ENCODE measurements around the gene CBX8.

The CBX8 gene

DNA sequence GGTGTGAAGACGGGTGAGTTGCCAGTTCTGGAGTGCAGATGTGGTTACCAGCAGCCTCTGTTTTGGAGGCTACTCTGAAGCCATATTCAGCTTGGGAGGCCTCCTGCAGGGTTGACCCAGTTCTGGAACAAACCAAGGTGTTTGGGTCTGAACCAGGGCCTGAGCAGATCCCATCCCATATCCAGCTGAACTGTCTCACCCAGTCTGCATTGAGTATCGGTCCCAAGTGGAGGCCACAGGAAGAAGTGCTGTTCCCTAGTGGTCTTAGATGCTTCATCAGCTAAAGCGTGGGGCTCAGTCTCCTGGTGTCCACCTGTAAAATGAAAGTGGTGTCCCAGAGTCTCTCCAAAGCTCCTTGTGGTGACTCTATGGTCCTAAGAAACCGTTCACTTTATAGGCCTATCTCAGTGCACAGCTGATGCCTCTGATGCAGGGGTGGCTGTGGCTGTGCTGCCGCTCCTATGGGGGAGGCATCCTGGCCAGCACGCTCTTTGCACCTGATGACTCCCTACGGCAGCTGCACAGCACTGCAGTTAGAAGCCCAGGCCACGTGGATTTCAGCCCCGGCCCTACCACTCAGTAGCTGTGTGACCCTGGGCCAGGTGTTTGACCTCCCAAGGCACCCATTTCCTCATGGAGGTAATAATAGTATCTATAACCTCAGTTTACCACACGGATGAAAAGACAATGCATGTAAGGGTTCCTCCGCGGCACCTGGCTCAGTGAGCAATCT lies 21.3 kb upstream of the CBX8 start:
- DNase-seq: no peak

DNA sequence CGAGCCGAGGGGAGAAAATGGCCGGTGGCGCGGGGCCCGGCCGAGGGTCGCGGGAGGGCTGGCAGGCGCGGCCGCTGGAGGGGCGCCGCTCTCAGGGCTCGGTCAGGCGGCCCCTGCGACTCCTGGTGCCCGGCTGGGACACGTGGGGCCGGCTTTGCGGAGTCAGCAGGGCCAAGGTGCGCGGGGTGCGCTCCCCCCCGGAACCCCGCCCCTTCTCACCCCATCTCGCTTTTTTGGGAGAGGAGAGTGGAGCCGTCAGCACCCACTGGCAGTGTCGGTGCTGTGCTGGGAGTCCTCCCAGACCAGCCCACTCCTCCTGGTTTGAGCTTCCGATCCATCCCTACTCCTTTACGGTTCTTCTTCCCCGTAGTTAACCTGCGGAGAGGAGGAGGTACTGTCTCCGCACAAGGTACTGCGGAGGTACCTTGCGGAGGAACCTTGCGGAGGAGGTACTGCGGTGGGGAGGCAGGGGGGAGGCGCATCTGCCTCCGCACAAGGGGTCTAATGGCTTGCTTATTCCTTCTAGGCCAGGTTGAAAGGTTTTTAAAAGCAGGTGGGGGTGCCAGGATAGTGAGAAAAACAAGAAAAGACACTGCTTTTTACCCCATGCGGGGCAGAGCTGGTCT lies 19.1 kb upstream of the CBX8 start:
- DNase-seq: no peak

DNA sequence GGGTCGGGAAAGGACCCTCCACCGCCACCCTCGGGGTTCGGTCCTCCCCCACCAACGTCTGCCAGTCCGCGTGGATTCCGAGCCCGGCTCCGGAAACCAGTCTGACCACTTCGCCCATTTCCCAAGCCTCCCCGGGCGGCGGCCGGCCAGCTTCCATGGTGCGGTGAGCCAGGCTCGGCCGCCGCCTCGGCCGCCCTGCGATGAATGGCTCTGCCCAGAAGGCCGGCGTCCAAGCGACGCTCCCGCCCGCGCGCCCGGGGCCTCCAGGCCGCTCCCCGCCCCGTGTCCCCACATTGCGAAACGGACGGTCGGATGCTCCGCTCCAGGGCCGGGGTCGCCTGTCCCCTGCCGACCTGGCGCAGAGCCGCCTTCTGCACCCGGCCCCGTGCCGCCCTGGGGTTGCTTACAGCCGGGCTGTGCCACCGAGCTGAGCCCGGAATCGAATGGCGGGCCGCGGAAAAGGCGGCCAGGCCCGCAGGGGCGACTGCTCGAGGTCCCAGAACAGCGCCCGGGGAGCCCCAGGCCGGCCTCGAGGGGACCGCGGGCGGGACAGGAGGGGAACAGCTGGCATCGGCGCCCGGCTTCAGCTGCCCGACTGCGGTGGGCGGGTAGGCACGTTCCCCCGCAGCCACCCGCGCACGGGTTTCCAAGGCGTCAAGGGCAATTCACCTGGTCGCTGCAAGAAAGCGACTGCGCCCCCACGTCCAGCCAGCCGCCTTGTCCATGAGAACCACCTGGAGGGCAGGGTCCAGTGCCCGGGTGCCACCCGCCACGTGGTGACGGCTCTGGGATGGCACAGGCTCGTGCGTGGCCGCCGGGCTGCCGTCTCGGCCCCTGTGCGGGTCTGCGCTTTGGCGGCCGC lies 18.3 kb upstream of the CBX8 start:
- no peak for DNase-seq

DNA sequence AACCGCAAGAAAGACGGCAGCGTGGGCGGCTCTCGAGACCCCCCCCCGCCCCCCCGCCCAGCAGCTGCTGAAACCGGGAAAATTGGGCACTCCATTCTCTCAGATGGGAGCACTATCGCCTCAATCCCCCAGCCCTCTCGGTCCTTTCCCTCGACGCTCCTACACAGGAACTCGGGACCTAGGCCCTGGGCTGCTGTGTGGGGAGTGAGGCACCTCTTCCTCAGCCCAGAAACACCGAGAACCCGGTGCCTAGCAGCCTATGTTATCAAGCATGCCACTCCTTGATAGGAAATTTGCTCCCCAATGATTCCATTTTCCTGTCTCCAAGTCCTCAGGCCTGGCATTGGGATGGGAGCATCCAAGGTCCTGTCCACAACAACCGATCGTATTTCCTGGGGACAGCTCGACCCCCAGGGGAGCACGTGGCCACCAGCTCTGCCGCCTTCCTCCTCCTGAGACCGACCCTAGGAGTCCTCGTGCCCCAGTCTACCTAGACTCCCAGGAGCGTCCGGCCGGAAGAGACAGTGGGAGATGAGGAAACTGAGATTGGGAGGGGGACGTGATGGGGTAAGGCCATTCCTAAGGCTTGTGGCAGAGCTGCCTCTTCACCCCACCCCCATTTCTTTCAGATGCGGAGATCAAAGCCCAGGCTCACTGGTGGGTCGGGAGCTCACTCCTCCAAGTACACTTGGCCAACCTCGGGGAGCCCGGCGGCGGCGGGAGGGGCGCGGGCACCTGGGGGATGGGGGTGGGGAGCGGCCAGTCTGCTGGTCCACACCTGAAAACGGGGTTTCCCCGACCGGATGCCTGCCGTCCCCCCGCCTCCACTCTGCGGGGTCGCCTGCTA lies 17.5 kb upstream of the CBX8 start:
- no peak for DNase-seq

DNA sequence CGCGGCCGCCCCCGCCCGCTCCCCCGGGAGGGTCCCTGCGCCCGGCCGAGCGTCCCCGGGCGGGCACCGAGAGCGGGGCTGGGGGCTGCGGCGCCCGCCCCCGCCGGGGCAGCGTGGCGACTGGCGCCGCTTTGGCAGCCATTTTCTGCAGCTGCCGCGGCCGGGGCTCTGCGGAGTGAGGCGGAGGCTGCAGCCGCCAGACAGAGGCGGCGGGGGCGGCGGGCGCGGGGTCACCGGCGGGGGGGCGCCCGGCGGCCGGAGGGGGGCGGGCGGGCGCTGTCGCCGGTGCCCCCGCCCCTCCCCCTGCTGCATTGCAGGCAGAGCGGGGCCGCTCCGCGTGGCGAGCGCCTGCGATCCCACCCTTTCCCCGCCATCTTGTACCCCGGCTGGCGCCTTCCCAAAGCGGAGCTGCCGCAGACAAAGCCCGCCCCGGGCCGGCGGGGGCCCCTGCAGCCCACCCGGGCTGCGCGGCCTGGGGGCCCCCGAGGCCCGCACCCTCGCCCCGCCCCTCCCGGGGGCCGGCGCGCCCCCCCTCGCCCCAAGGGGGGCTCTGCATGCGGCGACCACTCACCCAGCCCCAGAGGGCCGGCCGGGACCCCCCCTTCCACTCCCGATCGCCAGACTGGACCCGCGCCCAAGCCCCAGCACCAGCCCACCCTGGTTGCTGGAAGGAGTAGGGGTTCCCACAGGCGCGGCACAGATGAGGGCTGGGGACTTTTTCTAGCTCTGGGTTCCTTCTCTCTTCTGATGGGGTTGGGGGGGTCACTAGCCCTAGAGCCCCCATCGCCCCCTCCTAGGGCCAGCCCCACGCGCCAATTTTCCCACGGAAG lies 16.6 kb upstream of the CBX8 start:
- DNase-seq: no peak

DNA sequence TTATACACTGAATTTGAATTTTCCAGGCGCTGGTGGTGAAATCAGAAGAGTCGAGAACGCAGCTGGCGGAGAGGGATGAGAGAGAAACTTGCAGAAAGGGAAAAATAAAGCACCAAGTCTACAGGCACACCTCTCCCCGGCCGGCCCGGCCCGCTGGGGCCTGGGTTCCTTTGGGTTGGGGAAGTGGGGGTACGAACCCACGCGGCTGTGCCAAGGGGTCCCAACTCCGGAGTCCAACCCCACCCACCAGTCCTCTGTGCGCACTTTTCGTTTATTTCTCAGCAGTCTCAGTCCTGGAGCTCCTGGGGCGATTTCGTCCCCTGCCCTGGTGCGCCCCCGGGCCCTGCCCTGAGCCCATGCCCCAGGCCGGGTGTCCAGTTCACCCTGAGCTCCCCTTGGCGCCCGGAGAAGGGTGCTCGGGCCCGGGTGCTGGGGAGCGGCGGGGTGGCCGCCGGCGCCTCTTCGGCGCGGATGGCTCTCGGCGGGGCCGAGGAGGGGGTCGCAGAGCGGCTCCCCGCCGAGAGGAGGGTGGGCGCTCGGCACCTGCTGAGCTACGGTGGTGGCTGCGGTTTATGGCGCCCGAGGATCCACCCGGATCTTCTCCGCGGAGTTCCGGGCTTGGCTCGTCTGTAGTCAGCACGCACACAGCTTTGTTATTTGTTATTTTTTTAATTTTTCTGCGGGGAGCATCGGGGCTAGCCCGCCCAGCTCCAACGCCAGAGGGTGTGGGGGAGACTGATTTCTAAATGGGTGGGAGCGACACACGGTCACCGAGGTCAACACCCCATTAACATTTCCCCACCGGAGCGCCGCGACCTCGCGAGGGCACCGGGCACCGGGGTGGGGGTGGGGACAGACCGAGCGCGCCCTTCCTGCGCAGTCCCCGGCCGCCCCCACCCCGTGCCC lies 15.7 kb upstream of the CBX8 start:
- DNase-seq: no peak

DNA sequence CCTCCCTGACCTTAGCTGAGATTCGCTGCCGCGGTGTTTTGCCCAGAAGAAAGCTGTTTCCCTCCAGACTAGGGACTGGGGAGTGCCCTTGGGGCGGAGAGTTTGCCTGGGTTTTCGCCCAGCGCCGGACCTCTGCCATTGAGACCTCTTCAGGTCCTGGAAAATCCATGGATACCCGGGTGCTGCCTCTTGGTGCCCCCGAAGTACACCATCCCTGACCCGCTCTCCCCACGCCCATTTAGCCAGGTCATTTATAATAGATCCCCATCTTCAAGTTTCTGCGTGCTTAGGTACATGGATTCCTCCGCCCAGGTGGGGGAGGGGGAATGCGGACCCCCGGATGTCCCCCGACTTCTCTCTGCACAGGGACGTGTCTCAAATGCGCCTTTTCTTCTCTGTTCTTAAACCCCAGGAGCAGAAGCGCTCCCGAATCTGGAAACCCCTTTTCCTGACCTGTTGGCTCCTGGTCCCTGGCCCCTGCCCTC lies 15.0 kb upstream of the CBX8 start:
- no peak for DNase-seq

DNA sequence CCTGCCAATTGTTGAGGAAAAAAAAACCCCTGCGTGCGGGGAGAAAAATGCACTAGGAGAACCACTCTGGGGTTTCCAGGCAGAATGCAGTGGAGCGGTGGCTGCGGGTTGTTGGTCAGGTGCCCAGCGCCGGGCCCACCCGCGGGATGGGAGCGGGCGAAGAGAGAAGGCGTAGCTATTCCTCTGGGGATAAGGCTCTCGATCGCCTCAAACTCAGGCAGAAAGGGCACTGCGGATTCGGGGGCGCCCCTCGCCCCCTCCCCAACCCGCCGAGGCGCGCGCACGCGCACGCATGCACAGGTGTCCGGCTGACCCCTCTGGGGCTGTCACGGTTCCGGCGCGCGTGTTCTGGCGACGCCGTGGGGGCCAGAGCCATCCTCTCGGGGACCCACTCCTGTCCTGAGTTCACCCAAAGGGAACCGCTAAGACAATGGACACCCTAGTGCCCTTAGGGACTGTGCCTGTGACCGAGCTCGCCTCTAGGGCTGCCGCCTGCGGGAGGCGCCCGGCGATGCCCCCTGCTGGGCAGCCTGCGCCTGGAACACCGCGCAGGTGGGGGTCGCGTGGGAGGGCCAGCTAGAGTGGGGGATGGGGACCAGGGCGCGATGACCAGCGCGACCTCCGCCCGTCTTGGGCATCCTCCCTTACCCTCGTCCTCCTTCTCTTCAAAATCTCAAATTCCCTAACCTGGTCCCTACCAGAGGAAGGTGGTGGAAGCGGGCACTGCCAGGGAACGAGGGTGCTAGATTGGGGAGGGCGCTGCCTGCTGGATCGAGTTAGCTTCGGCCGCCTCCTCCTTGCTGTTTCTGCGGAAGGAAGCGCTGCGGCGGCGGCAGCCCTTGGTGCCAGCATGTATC lies 14.4 kb upstream of the CBX8 start:
- no peak for DNase-seq

DNA sequence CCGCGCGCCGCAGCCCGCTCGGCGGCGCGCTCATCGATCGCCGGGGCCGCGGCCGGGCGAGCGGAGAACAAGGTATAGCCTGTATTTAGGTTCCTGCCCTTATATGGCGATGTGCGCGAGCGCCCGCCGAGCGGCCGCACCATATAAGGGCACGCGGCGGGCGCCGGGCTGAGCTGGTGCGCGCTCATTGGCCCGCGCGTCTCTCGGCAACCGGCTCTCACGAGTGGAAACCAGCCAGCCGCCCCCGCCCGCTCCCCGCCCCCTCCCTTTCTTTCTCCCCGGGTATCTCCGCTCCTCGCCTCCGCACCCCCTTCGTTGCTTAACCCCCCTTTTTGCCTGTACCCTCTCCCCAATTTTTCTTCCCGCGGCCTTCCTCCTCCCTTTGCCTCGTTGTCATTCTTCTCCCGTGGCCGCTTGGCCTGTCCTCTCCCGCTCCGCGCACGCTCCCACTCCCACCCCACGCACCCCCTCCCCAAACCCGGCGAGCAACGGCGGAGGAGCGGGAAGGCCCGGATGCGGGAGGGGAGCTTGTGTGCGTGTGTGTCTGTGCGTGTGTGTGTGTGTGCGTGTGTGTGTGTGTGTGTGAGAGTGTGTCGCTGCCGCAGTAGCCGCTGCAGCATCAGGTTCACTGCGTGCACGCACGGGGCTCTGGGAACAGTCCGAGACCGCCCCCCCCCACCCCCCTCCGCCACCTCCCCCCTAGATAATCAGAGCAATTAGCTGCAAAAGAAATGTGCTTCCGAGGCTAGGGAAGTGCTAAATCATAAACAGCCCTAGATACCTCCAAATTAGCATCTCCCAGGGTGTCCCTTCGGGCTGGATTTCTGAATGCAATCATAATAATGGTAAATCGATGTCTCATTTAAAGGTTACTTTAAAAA lies 13.5 kb upstream of the CBX8 start:
- DNase-seq: peak; percentile 79

DNA sequence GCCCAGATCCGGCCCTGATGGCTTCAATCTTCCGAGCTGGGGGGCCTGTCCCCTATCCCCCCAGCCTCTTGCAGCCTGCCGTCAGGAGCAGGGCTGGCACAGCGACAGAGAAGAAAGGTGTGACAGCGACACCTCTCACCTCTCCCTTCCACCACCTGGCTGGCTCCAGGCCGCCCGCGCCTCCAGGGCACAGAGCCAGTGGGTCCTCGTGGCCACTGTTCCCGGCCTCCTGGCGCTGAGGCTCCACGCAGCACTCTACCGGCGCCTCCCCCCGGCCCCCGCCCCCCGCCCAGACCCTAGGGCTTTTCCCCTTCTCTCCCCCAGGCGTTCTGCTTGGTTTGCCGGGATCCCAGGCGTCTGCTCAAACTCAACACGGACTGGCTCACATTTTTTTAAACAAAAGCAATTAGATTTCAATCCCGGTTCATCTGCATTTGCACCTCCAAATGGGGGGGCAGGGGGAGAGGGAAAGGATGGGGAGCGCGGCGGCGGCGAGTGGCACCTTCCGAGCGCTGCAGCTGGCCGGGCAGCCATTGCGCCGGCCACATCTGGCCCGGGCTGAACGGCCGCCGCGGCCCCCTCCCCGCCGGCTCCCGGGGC lies 12.8 kb upstream of the CBX8 start:
- DNase-seq: no peak

DNA sequence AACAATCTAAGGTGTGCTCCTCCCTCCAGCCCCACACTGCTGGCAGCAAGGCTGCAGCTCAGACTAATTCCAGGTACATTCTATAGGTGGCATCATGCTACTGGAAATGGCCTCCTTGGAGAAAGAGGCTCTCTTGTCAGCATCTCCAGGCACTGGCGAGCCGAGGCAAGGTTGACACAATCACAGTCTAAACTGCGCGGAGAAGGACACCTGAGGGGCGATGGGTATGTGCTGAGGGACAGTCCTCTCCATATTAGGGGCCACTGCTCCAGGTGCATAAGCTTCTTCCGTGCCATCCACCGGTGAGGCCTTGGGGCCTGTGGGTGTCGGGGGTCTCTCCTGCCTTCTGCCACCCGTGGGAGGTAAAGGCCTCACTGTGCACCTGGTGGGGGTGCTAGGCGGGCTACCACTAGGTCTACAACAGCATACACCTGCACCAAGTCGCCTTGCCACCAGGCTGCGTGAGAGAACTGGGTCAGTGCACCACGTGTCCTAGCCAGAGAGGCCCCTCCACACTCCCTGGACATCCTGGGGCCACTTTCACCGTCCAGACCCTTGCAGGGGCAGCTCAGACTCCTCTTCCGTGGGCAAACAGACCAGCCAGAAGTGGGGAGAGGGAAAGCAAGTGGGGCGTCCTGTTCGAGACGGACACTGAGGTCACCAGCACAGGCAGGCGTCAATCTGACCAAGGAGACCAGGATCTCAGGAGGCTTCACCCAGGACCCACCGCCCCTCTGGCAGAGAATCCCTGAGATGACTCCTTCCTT lies 12.1 kb upstream of the CBX8 start:
- DNase-seq: no peak

DNA sequence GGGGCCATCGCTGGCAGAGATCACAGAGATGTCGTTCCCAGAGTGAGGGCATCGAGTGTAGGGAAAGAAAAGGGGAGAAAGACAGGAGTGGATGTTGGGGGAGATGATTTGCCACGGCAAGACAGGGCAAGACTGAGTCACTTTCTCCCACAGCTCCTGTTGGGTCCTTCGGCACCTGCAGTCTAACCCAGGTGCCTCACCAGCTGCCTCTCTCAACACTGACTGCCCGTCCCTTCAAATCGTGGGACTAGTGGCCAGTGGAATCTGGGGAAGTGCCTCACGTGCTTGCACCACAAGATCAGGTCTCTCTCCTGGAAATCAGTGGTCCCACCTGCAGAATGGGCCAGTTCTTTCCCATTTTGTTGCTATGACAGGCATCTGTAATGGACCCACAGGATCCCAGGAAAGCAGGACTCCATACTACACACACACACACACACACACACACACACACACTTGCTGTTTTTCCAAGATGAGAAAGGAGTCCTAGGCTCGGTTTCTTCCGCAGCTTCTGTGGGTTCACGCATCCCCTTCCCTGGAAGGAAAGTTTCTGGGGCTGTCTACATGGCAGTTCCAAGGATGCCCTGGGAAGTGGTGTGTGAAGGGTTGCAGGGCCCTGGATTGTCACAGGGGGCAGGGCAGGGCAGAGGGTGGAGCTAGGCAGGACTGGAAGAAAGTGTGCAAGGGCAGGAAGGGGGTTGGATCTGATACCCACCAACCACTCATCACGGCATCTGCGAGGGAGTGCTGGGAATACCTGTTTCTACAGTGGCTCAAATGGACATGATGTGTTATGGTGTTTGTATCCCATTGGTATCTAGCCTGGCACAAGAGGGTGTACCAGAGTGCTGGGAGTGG lies 10.2 kb upstream of the CBX8 start:
- DNase-seq: no peak

DNA sequence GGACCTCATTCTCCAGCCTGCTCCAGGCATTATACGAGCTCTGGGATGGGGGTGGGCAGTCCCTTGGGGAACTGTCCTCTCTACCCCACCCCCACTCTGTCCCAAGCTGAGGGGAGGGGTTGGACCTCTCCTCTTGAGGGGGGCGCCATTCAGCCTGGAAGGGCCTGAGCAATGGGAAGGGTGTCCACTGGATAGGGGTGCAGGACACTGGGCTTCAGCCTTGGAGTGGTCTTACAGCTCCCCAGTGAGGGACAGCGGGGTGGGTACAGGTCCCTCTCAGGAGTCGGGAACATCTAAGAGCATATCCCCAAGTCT lies 9.5 kb upstream of the CBX8 start:
- no peak for DNase-seq

DNA sequence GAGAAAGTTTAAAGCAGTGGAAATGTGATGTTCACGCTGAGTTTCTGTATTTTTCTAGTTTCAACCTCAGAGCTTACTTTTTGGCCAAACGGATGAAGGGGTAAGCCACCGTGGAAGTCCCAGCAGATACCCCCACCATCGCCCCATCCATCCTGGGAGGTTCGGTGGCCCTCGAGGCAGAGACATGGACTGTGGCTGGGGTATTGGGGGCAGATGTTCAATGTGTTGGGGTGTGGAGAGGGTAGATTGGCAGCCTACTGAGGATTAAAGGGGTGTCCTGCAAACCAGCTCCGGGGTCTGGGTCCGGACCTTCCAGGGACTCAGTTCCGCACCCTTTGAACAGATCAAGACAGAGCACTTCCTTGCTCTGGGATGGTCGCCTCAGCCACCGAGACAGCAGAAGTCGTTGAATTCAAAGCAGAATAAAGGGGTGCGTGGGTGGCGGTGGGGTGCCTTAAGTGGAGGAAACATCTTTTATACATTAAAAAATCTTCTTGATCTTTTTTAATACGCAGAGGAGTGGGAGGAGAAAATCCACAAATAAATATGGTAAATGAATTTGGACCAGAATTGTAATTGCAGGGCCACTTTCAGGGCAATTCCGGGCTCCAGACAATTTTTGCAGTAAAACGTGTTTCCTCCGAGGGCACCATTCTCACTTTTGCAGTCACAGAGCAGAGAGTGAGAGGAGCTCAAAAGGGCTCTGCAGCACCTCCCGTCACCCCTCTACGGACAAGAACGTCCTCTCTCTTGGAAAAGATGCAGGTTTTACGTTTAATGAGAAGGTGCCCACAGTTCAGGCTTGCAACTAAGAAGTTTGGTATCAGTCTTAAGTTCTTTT lies 8.2 kb upstream of the CBX8 start:
- no peak for DNase-seq

DNA sequence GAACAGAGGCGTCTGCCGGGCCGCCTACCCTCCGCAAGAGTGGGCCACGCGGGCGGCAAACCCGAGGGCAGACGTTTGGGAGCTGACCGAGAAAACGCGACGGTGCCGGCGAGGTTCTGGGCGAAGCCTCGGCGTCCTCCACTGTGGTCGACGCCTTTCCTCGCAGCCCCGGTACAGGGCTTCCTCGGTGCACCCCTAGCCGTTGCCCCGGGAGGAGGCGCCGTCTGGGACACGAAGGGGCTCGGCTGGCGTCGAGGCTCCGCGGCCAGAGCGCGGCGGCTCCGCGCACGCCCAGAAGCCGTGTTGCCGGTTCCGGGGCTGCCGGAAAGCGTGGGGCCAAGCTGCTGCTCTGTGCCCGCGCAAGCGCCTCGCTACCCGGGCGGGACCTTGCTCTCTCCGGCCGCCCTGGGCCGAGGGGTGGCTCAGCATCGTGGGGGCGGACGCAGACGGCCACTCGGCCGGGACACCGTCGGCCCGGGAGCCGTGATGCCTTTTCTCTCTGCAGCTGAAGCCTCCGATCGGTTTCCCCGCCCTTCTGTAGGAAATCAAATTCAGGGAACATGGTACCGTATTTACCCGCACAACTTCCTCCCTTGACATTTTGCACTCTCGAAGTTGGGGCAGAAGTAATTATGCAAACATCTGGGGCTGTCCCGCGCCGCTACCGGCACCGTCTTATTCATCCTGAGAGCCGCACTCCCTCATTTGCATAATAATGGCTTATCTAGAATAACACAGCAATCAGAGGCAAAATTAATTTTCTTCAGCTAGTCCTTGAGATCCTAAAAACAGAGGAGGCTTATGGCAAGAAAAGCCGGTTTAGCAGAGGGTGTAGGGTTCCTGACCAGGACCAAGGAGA lies 7.3 kb upstream of the CBX8 start:
- peak; percentile 84 for DNase-seq
